Spleen (tissue), 11 donors: ENCODE data around the gene REG4. TPM values are rescaled to one million over a fixed set of nuclear protein-coding genes. Genes with fewer than 3 reads are reported as not detected.

Experiments used
- DNase-seq: peaks from one replicate; pipeline ENCODE4 v3.0.0-alpha.2; 2020
- H3K27ac ChIP-seq, 8 donors: fragments of 200-600 bp; sonication (generic) in 7 of 8; 1 replicate in 4 of 8; 2 replicates in 4 of 8; pipeline versions ENCODE4 v1.5.0 to v1.8.0; 2016 to 2021; ENCODE audit warnings: inconsistent platforms in 4 of 8, mild to moderate bottlenecking in 4 of 8, moderate library complexity in 1 of 8
- H3K27me3 ChIP-seq, 7 donors: fragments of 200-600 bp; sonication (generic) in 6 of 7; replicated peaks in 1 of 7; 1 replicate in 4 of 7; 2 replicates in 3 of 7; pipeline versions ENCODE4 v1.5.0 to v1.8.0; 2016 to 2021; ENCODE audit warnings: inconsistent platforms in 3 of 7, mild to moderate bottlenecking in 1 of 7
- H3K36me3 ChIP-seq, 6 donors: fragments of 200-600 bp; sonication (generic) in 5 of 6; 1 replicate in 4 of 6; 2 replicates in 2 of 6; pipeline versions ENCODE4 v1.5.0 to v1.8.0; 2016 to 2021; ENCODE audit warnings: inconsistent platforms in 2 of 6
- H3K4me1 ChIP-seq, 6 donors: fragments of 200-600 bp; sonication (generic) in 5 of 6; 1 replicate in 3 of 6; 2 replicates in 3 of 6; pipeline versions ENCODE4 v1.5.0 to v1.8.0; 2016 to 2021; ENCODE audit warnings: inconsistent platforms in 3 of 6
- H3K4me3 ChIP-seq, 8 donors: fragments of 200-600 bp; sonication (generic) in 7 of 8; 1 replicate in 4 of 8; 2 replicates in 4 of 8; pipeline versions ENCODE4 v1.5.0 to v1.8.0; 2016 to 2021; ENCODE audit warnings: inconsistent platforms in 4 of 8, mild to moderate bottlenecking in 4 of 8, moderate library complexity in 2 of 8
- H3K9me3 ChIP-seq, 8 donors: fragments of 200-600 bp; sonication (generic) in 7 of 8; 1 replicate in 4 of 8; 2 replicates in 4 of 8; pipeline versions ENCODE4 v1.5.0 to v1.8.0; 2016 to 2021; ENCODE audit warnings: inconsistent platforms in 4 of 8
- POLR2A ChIP-seq, 3 donors: fragments of 450-650 bp; IDR thresholded peaks; one replicate each; pipeline ENCODE4 v1.5.1; 2017; ENCODE audit warnings: antibody characterized with exemption in 3 of 3, mild to moderate bottlenecking in 1 of 3
- POLR2AphosphoS5 ChIP-seq, 3 donors: sonication (generic); formaldehyde crosslinking; IDR thresholded peaks; one replicate each; pipeline ENCODE4 v1.5.1; 2017; ENCODE audit warnings: antibody characterized with exemption in 3 of 3
- WGBS, 5 donors: extraction: QIAGEN DNeasy Blood & Tissue Kit in 3 of 5; methylation state at CpG; one replicate each; pipeline versions ENCODE4 v1.1.5 to v1.1.7; 2013 to 2018; 5-methylcytosine and 5-hydroxymethylcytosine counted together
- intact Hi-C: fragments of 100-400 bp; cut with DNase I; formaldehyde crosslinking; loops from one replicate; pipeline ENCODE4 v1.15.0; 2023; ENCODE audit warnings: low total_unique reads
- polyA plus RNA-seq, 3 donors: library from polyadenylated mRNA; stranded (reverse); fragments of 200-250 nt; gene quantifications; one replicate each; pipeline ENCODE4 v1.2.1, GENCODE V29; 2013
- total RNA-seq, 7 donors: library from RNA; depleted of rRNA in 3 of 7; stranded (reverse); fragments of >200 nt in 3 of 7; fragmentation: NEBNext Ultra II Directional in 4 of 7; extraction: Animal tissue kit (Norgen Biotek cat#: 25700) in 4 of 7; gene quantifications; one replicate each; pipeline versions ENCODE4 v1.1.0 to v1.2.1, GENCODE V29; 2016 to 2021
- TF ChIP-seq, protein P1 (sequence below), 11 experiments: fragments of 200-600 bp in 7 of 11; fragments of 450-650 bp in 4 of 11; sonication (generic) in 4 of 11; IDR thresholded peaks in 8 of 11; conservative IDR thresholded peaks in 3 of 11; 1 replicate in 7 of 11; 2 replicates in 4 of 11; pipeline versions ENCODE4 v1.4.0 to v1.8.0; 2016 to 2021; ENCODE audit warnings: antibody characterized with exemption in 11 of 11, inconsistent platforms in 4 of 11, mild to moderate bottlenecking in 1 of 11
- donor health status: healthy with polysubstance abuse.
- donor health status: DM: no; HTN: no; CAD: no; lungs with moderate emphysema.
- donor health status: DM: no; HTN: no; CAD: no.
- donor health status: Bipolar disorder and iron deficiency.
- donor health status: healthy.
- donor health status: DM: no; HTN: no; CAD: no.
- donor health status: DM: yes; HTN: yes; CAD: no.

The REG4 gene
- total and polyA plus RNA-seq, 10 donors: 0.24 to 0.40 TPM; not detected in 8

DNA sequence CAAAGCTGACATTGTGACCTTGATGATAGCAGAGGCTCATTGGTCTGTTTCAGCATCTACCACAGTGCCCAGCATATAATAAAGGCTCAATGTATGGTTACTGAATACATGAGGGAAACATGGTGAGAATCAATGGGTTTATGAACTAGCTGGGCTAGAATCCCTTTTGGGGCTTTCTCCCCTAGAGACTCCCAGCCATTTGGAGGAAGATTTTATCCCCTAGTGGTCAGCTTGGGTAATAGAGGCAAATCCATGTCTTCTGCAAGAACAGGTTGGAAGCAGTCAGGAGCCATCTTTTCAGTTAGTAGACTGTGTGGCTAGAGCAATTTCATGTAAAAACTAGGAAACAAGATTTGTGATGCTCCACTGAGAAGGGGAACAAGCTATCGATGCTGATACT lies 15.8 kb upstream of the REG4 start:
- Histone ChIP-seq H3K9me3 (peaks cover 0 to 3% (median 0%) of the 10 kb centered on the region in 8 donors), H3K4me1 (no peaks in the 10 kb centered on the region), H3K4me3 (no peak overlapping the region), H3K27ac (no peak overlapping the region), H3K36me3 (no peaks in the 10 kb centered on the region), H3K27me3 (peaks cover 0 to 13% (median 0%) of the 10 kb centered on the region in 7 donors)
- TF ChIP-seq, protein P1, sequence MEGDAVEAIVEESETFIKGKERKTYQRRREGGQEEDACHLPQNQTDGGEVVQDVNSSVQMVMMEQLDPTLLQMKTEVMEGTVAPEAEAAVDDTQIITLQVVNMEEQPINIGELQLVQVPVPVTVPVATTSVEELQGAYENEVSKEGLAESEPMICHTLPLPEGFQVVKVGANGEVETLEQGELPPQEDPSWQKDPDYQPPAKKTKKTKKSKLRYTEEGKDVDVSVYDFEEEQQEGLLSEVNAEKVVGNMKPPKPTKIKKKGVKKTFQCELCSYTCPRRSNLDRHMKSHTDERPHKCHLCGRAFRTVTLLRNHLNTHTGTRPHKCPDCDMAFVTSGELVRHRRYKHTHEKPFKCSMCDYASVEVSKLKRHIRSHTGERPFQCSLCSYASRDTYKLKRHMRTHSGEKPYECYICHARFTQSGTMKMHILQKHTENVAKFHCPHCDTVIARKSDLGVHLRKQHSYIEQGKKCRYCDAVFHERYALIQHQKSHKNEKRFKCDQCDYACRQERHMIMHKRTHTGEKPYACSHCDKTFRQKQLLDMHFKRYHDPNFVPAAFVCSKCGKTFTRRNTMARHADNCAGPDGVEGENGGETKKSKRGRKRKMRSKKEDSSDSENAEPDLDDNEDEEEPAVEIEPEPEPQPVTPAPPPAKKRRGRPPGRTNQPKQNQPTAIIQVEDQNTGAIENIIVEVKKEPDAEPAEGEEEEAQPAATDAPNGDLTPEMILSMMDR (IDR thresholded peaks at IDR 0.05 in 8 of 11, conservative IDR thresholded peaks at IDR 0.05 in 3 of 11): peak in 2 of 11 experiments; percentile 20 to 21
- no peak for TF ChIP-seq POLR2A (IDR thresholded peaks at IDR 0.05)
- intact Hi-C loops: no loop called here
- no peak for DNase-seq
- 71 to 90% (median 82%) methylated on average over 1 of the region's 1 CpG for WGBS, 5 donors

DNA sequence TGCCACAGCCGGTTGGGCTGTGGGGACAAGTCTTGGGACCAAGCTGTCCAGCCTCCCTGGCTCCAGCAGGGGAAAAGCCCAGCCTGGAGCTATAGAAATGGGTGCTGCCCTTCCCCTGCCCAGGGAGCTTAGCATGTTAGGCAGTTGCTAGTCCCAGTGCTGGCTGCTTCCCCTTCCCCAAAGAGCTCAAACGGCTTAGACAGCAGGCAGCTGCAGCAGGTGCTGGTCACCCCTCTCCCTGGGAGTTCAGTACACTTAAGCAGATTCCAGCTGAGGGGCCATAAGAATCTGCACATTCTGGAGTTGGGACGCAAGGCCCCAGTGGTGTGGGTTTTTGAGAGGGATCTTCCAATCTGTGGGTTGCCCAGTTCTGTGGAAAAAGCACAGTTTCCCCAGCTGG lies 11.1 kb upstream of the REG4 start:
- peaks cover 0 to 17% (median 0%) of the 10 kb centered on the region in 7 donors for H3K27me3 ChIP-seq
- no peak for TF ChIP-seq POLR2AphosphoS5 (IDR thresholded peaks at IDR 0.05)
- TF ChIP-seq POLR2A (IDR thresholded peaks at IDR 0.05): no peak
- TF ChIP-seq, protein P1 (IDR thresholded peaks at IDR 0.05 in 8 of 11, conservative IDR thresholded peaks at IDR 0.05 in 3 of 11): no peak
- WGBS, 5 donors: 70 to 86% (median 82%) methylated on average over 2 to 3 of the region's 3 CpGs
- H3K4me3 ChIP-seq: no peak overlapping the region
- no peaks in the 10 kb centered on the region for H3K36me3 ChIP-seq
- DNase-seq: no peak
- H3K27ac ChIP-seq: no peak overlapping the region
- no peaks in the 10 kb centered on the region for H3K9me3 ChIP-seq
- H3K4me1 ChIP-seq: no peaks in the 10 kb centered on the region
- intact Hi-C loops: no loop called here

DNA sequence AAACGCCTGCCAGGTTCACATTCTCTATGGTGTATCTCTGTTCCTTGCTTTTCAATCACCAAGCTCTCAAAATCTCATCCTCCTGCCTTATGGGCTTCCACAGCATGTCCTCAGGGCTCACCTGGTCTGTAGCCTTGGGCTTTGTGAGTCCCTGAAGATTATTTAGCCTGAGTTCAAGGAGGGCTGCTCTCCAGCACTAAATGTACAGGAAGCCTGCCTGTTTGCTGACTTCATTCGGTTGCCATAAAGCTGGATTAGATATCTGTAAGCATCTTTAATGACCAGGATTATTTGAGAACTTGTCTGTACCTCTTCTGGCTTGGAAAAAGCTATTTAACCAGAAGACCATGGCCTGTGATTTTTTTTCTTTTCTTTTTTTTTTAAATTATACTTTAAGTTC lies 6.9 kb upstream of the REG4 start:
- 86 to 90% (median 88%) methylated on average over 2 of the region's 2 CpGs for WGBS, 5 donors
- Histone ChIP-seq H3K4me3 (no peak overlapping the region), H3K27me3 (peaks cover 0 to 24% (median 0%) of the 10 kb centered on the region in 7 donors), H3K9me3 (no peaks in the 10 kb centered on the region), H3K4me1 (no peaks in the 10 kb centered on the region), H3K36me3 (no peaks in the 10 kb centered on the region), H3K27ac (no peak overlapping the region)
- TF ChIP-seq POLR2A (IDR thresholded peaks at IDR 0.05) (no peak), POLR2AphosphoS5 (IDR thresholded peaks at IDR 0.05) (no peak)
- TF ChIP-seq, protein P1 (IDR thresholded peaks at IDR 0.05 in 8 of 11, conservative IDR thresholded peaks at IDR 0.05 in 3 of 11): no peak
- intact Hi-C loops: no loop called here
- no peak for DNase-seq

DNA sequence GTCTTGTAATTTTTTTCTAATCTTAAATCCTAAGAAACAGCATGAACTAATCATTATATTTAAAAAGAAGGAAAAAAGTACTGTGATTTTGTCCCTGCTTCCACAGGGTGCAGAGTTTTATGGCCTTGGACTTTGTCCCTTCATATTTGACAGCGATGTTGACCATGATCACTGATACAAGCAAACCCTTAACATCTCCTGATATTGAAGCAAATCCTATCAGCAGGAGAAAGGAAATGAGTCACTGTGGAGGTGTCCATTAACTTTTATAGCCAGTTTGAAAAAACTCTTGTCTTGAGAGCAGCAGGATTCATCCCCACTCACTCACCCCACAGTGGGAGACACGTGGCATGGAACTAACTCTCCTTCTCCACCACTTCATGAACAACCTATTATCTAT lies 5.1 kb upstream of the REG4 start:
- DNase-seq: no peak
- WGBS, 5 donors: 69 to 80% (median 74%) methylated on average over 2 of the region's 2 CpGs
- Histone ChIP-seq H3K36me3 (no peaks in the 10 kb centered on the region), H3K4me3 (no peak overlapping the region), H3K9me3 (no peaks in the 10 kb centered on the region), H3K27me3 (peaks cover 0 to 8% (median 0%) of the 10 kb centered on the region in 7 donors), H3K4me1 (no peaks in the 10 kb centered on the region), H3K27ac (no peak overlapping the region)
- intact Hi-C loops: no loop called here
- TF ChIP-seq POLR2A (IDR thresholded peaks at IDR 0.05): no peak
- TF ChIP-seq, protein P1 (IDR thresholded peaks at IDR 0.05 in 8 of 11, conservative IDR thresholded peaks at IDR 0.05 in 3 of 11): no peak
- no peak for TF ChIP-seq POLR2AphosphoS5 (IDR thresholded peaks at IDR 0.05)
